ENCODE results near the gene LYRM4. TPM values are rescaled to one million over a fixed set of nuclear protein-coding genes. Genes with fewer than 3 reads are reported as not detected.

The LYRM4 gene
- polyA plus RNA-seq, 2 of the 4 experiments (the other 2 are of a cell fraction): 25.6 to 43.3 TPM

- Histone ChIP-seq H3K4me2 (no peak overlapping the region), H3K27ac (no peak overlapping the region), H3K4me3 (no peak overlapping the region), H3K4me1 (peaks cover 4% of the 10 kb centered on the region; the same call in 1 of the 3 replicates), H3K9me3 (no peaks in the 10 kb centered on the region)
- ChIA-PET POLR2A (no interaction called here), CTCF (interaction anchor here (1.4 kb wide), 1 partner anchor 9 kb away, joined by 3 read pairs; no protein-coding TSS in a partner anchor)
- WGBS (ENCODE audit: missing lambda C conversion rate): 90% methylated on average over 6 of the region's 6 CpGs
- TF ChIP-seq ESRRA (IDR thresholded peaks at IDR 0.05; ENCODE audit: borderline replicate concordance, low read length): no peak
- no peak for TF ChIP-seq ZC3H11A (IDR thresholded peaks at IDR 0.05)
- no peak for TF ChIP-seq EHMT2 (IDR thresholded peaks at IDR 0.05; ENCODE audit: low read depth)
- TF ChIP-seq RARB (CRISPR knock-in tag; IDR thresholded peaks at IDR 0.05): no peak
- no peak for TF ChIP-seq CHD4 (IDR thresholded peaks at IDR 0.05; ENCODE audit: borderline replicate concordance)
- no peak for TF ChIP-seq ZFP36 (IDR thresholded peaks at IDR 0.05; ENCODE audit: borderline replicate concordance, partially characterized antibody)
- no peak for TF ChIP-seq CBX2 (IDR thresholded peaks at IDR 0.05; ENCODE audit: borderline replicate concordance, low read depth)
- no peak for TF ChIP-seq EP300 (IDR thresholded peaks at IDR 0.05)
- no peak for TF ChIP-seq PHF8 (IDR thresholded peaks at IDR 0.05; ENCODE audit: borderline replicate concordance, low read depth)
- no peak for TF ChIP-seq HEYL (CRISPR knock-in tag; IDR thresholded peaks at IDR 0.05)
- no peak for TF ChIP-seq FOXS1 (CRISPR knock-in tag; IDR thresholded peaks at IDR 0.05)
- TF ChIP-seq, protein P1, sequence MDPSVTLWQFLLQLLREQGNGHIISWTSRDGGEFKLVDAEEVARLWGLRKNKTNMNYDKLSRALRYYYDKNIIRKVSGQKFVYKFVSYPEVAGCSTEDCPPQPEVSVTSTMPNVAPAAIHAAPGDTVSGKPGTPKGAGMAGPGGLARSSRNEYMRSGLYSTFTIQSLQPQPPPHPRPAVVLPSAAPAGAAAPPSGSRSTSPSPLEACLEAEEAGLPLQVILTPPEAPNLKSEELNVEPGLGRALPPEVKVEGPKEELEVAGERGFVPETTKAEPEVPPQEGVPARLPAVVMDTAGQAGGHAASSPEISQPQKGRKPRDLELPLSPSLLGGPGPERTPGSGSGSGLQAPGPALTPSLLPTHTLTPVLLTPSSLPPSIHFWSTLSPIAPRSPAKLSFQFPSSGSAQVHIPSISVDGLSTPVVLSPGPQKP (IDR thresholded peaks at IDR 0.05; ENCODE audit: low read depth, low read length): no peak
- TF ChIP-seq HOXB13 (CRISPR knock-in tag; IDR thresholded peaks at IDR 0.05; ENCODE audit: low read depth): no peak
- TF ChIP-seq NR3C1 (IDR thresholded peaks at IDR 0.05): no peak
- TF ChIP-seq EHF (CRISPR knock-in tag; IDR thresholded peaks at IDR 0.05): no peak
- TF ChIP-seq BCL3 (IDR thresholded peaks at IDR 0.05): no peak
- TF ChIP-seq ATOH8 (CRISPR knock-in tag; IDR thresholded peaks at IDR 0.05; ENCODE audit: low read depth): no peak
- DNase-seq (ENCODE audit: low read depth in 1 of 2, low spot score in 1 of 2) (no peak), FAIRE-seq (no peak), ATAC-seq (no peak)
These were observed 111.5 kb downstream of the LYRM4 start for GRCh38 chr6:5149159-5149704.

GRCh38 chr6:5146398-5146797 lies 114.4 kb downstream of the LYRM4 start:
- Histone ChIP-seq H3K4me2 (no peak overlapping the region), H3K27ac (no peak overlapping the region), H3K4me1 (no peaks in the 10 kb centered on the region), H3K9me3 (no peaks in the 10 kb centered on the region), H3K4me3 (no peak overlapping the region)
- ATAC-seq (no peak), DNase-seq (ENCODE audit: low read depth in 1 of 2, low spot score in 1 of 2) (no peak), FAIRE-seq (no peak)
- ChIA-PET CTCF (interaction anchor here (2.3 kb wide), 1 partner anchor 157 kb away, joined by 7 read pairs; no protein-coding TSS in a partner anchor), POLR2A (no interaction called here)
- WGBS (ENCODE audit: missing lambda C conversion rate): 93% methylated on average over 4 of the region's 4 CpGs
- no peak for TF ChIP-seq SREBF2 (IDR thresholded peaks at IDR 0.05)
- no peak for TF ChIP-seq KDM1A (IDR thresholded peaks at IDR 0.05; ENCODE audit: low read depth)
- TF ChIP-seq CEBPB (IDR thresholded peaks at IDR 0.05): no peak
- no peak for TF ChIP-seq PBX3 (IDR thresholded peaks at IDR 0.05)
- no peak for TF ChIP-seq E2F6 (IDR thresholded peaks at IDR 0.05; ENCODE audit: borderline replicate concordance, low read depth)
- TF ChIP-seq HDAC2 (IDR thresholded peaks at IDR 0.05): no peak
- TF ChIP-seq EP300 (IDR thresholded peaks at IDR 0.05): no peak
- TF ChIP-seq USF2 (IDR thresholded peaks at IDR 0.05): no peak
- TF ChIP-seq RCOR1 (IDR thresholded peaks at IDR 0.05; ENCODE audit: low read depth, low read length): no peak
- TF ChIP-seq POLR2AphosphoS2 (conservative IDR thresholded peaks at IDR 0.05; ENCODE audit: low read length): no peak
- no peak for TF ChIP-seq CBX8 (IDR thresholded peaks at IDR 0.05)
- no peak for TF ChIP-seq NPAS2 (CRISPR knock-in tag; IDR thresholded peaks at IDR 0.05; ENCODE audit: borderline replicate concordance)
- no peak for TF ChIP-seq RNF2 (IDR thresholded peaks at IDR 0.05; ENCODE audit: borderline replicate concordance, low read depth)
- TF ChIP-seq FOSL2 (IDR thresholded peaks at IDR 0.05): no peak
- TF ChIP-seq FOSL2 (CRISPR knock-in tag; IDR thresholded peaks at IDR 0.05): no peak
- TF ChIP-seq MAFK (IDR thresholded peaks at IDR 0.05; ENCODE audit: partially characterized antibody): no peak
- TF ChIP-seq JUNB (IDR thresholded peaks at IDR 0.05): no peak
- TF ChIP-seq EHMT2 (IDR thresholded peaks at IDR 0.05; ENCODE audit: low read depth): no peak
- TF ChIP-seq MYC (IDR thresholded peaks at IDR 0.05; ENCODE audit: borderline replicate concordance, low read length): no peak
- TF ChIP-seq GATA3 (IDR thresholded peaks at IDR 0.05; ENCODE audit: borderline replicate concordance): no peak

Measured in A549 (cell line).